GM11168 (cell line): ENCODE results near the gene TOR1B.
"Not testable (repeated sequence)": the region's sequence is repeated elsewhere in the genome, so short reads cannot be mapped to it uniquely, and the experiment has no call there.

ENCODE experiments used
- in situ Hi-C: fragments of 300-500 bp; cut with MboI; formaldehyde crosslinking; loops from one replicate; pipeline ENCODE4 v1.12.0; 2022; ENCODE audit warnings: low sequenced_read_pairs; ENCODE audit not compliant: unreplicated experiment

TOR1B gene

DNA sequence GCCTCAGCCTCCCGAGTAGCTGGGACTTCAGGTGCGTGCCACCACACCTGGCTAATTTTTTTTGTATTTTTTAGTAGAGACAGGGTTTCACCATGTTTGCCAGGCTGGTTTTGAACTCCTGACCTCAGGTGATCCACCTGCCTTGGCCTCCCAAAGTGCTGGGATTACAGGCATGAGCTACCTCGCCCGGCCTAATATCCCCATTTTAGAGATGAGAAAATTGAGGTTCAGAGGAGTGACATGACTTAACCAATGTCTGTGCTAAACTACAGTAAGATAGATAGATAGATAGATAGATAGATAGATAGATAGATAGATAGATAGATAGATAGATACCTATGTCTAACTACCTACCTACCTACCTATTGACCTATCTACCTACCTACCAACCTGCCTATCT lies 26.9 kb upstream of the TOR1B start:
- in situ Hi-C loops: not testable (repeated sequence)

- in situ Hi-C loops: no loop called here
Measured at GRCh38 chr9:129776566-129776937, 26.4 kb upstream of the TOR1B start.

DNA sequence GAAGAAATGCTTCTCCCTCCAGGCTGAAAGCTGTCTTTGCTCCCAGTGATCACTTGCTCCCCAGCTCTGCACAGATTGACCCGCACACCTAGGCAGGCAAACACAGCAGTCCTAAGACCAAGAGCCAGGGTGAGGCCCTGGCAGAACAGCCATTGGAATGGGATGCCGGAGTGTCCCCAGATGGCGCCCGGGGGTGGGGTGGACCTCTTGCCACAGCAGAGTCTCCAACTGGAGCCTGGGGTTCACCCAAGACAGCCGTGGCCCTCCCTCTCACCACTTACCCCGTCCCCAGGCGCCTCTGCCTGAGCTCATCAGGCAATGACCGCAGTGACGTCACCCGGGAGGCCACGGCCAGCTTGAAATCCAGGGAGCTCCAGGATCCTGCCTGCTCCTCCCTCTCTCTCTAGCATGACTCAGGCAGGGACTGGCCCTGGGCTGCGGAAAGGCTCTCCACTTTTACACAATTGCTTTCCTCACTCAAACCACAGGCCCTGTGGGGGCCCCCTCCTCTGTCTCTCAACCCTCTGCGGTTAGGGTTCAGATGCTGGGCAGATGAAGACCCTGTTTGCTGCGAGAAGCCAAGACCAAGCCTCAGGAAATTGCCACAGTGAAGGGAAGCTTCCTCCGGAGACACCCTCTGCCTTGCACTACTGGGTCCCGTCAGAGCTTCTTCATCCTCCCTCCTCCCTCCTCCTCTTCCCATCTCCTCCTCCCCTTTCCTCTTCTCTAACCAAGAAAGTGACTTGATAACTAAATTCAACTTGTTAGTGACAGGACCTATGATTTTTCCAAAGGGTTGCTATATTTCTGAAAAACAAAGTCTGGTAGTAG lies 25.8 kb upstream of the TOR1B start:
- in situ Hi-C loops: no loop called here

DNA sequence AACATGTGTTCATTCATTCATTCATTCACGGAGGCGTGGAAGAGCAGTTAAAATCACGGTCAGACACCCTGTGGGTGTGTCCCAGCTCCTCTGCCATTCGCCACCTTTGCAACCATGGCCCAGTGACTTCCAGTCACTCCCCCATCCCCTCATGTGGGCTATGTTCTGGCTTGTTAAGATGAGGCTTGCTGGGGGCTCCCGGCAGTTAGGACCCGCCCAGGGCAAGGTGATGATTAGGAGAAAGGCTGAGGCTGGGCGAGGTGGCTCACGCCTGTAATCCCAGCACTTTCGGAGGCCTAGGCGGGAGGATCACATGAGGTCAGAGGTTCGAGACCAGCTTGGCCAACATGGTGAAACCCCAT lies 25.2 kb upstream of the TOR1B start:
- in situ Hi-C loops: no loop called here

DNA sequence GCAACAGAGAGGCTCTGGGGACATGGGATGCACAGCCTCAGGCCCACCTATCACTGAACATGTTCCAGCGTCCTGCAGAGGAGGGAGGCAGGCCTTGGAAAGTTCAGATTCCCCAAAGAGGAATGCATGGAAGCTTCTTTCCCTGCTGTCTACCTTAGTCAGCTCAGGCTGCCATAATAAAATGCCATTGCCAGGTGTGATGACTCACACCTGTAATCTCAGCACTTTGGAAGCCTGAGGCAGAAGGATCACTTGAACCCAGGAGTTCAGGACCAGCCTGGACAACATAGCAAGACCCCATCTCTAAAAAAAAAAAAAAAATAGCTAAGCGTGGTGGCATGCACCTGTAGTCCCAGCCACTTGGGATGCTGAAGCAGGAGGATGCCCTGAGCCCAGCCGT lies 24.5 kb upstream of the TOR1B start:
- in situ Hi-C loops: no loop called here

GRCh38 chr9:129779560-129780190 lies 23.3 kb upstream of the TOR1B start:
- in situ Hi-C loops: no loop called here

DNA sequence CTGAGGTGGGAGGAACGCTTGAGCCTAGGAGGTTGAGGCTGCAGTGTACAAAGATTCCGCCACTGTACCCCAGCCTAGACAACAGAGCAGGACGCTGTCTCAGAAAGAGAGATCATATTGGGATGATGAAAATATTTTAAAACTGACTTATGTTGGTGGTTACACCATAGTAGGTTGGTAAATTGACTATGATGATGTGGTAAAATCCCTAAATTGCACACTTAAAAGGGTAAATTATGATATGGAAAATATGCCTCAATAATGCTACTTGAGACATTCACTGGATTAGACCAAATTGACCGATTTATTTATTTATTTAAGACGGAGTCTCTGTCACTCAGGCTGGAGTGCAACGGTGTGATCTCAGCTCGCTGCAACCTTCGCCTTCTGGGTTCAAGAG lies 21.9 kb upstream of the TOR1B start:
- in situ Hi-C loops: no loop called here

DNA sequence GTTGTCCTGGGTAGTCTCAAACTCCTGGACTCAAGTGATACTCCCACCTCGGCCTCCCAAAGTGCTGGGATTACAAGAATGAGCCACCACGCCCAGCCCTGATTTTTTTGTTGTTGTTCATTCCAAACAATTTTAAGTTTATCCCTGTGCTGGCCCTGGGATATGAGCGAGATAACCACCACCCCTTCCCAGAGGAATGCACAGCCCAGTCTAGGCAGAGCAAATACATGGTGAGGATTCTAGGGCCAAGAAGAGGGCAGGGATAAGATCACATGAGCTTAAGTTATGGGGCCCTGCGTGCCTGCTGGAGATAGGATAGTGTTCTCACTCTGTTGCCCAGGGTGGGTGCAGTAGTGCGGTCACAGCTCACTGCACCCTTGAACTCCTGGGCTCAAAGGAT lies 21.0 kb upstream of the TOR1B start:
- in situ Hi-C loops: no loop called here

DNA sequence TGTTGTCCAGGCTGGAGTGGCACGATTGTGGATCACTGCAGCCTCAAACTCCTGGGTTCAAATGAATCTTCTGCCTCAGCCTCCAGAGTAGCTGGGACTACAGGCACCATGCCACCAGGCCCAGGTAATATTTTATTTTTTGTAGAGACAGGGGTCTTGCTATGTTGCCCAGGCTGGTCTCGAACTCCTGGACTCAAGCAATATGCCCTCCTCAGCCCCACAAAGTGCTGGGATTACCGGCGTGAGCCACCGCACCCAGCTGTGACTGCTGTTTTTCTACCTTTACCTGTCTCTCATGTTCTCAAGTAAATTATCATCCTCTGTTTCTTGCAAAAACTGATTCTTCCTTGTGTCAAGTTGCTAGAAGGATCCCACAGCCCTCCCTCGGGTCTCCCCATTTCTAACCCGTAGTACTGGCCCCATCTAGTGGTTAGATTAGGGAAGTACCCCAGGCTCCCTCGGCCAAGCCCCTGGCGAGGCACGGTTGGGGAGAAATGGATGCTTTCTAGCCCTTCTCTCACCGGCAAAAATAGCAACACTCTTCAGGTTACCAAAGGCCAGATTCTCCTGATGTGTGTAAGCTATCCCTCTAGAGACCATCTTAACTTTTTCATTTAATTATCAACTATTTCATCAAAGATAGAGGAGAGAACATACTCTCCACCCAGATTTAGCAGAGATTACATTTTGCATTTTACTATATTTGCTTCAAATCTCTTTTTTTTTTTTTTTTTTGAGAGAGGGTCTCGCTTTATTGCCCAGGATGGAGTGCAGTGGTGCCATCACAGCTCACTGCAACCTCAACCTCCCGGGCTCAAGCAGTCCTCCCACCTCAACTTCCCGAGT lies 19.2 kb upstream of the TOR1B start:
- in situ Hi-C loops: no loop called here

DNA sequence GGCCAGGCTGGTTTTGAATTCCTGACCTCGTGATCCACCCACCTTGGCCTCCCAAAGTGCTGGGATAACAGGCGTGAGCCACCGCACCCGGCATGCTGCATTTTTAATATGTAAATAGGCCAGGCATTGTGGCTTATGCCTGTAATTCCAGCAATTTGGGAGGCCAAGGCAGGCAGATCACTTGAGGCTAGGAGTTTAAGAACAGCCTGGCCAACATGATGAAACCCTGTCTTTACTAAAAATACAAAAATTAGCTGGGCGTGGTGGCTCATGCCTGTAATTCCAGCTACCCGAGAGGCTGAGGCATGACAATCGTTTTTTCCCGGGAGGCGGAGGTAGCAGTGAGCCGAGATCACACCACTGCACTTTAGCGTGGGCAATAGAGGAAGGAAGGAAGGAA lies 18.0 kb upstream of the TOR1B start:
- in situ Hi-C loops: loop anchor here (5.0 kb wide), 1 partner anchor 53 kb away; no protein-coding TSS in a partner anchor

DNA sequence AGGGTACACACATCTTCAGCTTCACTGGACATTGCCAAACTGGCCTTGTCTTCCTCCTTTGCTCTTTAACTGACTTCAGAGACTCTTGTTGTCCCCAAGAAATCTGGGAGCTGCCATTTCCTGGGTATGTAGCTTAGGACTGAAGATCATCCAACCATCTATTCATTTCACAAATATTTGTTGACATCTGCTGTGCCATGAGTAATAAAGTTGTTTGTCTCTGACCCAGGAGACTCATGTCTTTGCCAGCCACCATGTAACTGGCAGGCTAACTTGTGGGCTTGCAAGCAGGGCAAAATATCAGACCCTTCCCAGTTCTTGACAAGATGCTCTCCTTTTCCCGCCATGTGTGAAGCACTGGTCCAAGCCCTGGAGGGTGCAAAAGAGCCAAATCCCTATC lies 17.1 kb upstream of the TOR1B start:
- in situ Hi-C loops: loop anchor here (5.0 kb wide), 1 partner anchor 54 kb away; no protein-coding TSS in a partner anchor

GRCh38 chr9:129786481-129786880 lies 16.5 kb upstream of the TOR1B start:
- in situ Hi-C loops: loop anchor here (5.0 kb wide), 1 partner anchor 54 kb away; no protein-coding TSS in a partner anchor

DNA sequence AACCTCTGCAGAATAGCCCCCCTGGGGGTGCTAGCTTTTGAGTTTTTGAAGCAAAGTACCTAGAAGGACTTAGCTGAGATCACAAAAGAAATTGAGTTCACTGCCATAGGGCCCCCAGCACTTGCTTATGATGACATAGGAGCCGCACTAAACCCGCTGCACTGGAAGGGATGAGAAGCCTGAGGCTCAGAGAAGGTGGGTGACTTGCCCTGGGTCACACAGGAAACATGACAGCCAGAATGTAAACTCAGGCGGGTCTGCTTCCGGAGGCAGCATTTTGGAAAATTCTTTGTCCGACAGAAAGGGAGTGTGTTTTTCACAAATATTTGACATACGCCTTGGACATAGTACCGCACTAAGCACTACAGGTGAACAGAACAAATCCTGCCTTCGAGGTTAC lies 8.4 kb upstream of the TOR1B start:
- in situ Hi-C loops: no loop called here

DNA sequence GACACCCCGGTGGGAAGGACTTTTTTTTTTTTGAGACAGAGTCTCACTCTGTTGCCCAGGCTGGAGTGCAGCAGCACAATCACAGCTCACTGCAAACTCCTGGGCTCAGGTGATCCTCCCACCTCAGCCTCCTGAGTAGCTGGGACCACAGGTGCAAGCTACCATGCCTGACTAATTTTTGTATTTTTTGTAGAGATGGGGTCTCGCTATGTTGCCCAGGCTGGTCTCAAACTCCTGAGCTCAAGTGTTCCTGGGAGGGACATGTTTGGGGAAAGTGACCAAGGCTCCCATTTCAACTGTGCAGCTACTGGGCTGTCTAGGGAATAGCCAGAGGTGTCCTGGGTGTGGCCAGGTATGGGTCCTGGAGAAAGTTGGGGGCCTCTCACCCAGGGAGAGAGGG lies 7.0 kb upstream of the TOR1B start:
- in situ Hi-C loops: not testable (repeated sequence)

DNA sequence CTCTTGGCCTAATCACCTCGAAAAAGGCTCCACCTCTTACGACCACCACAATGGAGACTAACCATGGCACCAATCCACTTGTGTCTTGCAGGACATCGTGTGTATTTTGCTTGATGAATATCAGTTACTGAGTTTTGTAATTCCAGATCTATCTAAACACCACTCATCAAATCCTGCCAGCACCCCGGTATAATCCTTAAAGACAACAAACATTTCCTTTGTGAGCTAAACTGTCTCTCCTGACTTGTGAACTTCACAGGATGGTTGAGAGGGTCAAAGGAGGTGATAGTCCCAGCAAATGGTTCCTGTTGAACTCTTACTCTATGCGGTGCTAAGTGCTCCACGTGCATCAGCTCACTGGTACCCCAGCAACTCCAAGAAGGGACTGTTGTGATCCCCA lies 4.0 kb upstream of the TOR1B start:
- in situ Hi-C loops: no loop called here

GRCh38 chr9:129801504-129801903 lies 1.5 kb upstream of the TOR1B start:
- in situ Hi-C loops: no loop called here

DNA sequence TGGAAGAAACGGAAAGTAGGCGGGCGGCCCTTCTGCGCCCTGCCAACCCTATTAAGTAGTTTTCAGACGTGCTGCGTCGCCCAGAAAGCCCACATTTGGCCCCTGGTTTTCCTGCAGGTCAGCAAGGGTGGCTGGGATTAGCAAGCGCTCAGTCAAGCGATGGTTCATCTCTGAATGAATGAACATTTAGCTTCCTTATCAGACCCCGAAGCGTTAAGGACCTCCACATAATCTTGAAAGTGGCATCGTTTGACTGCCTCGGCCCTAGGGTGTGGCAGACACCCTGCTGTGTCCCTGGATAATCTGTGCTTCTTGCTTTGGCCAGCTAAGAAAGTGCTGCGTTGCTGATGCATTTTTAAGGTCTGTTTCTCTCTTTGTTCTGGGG lies 684 bp downstream of the TOR1B start:
- in situ Hi-C loops: no loop called here

DNA sequence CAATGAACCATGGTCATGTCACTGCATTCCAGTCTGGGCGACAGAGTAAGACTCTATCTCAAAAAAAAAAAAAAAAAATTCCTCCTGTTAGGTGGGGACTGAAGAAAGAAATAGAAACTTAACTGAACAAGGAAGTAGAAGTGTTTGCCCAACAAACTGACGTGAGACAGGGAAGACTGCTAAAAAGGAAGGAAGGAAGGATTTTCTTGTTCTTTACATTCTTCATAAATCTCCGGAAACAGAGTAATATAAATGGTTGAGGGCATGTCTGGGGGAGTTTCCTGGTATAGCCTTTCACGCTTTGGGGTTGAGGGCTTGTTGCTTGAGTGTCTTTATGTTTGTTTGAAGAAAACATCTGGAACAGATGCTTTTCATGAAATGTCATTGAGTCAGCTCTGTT lies 3.1 kb downstream of the TOR1B start:
- in situ Hi-C loops: no loop called here

- in situ Hi-C loops: no loop called here
Measured at GRCh38 chr9:129809346-129809745, 6.4 kb downstream of the TOR1B start.

GRCh38 chr9:129810116-129810515 lies 7.1 kb downstream of the TOR1B start:
- in situ Hi-C loops: no loop called here

- in situ Hi-C loops: no loop called here
Measured at GRCh38 chr9:129810788-129811187, 7.8 kb downstream of the TOR1B start.
